Fibroblast of lung (primary cell): ENCODE data around the gene SERGEF.

Experiments
- EZH2 ChIP-seq: IDR thresholded peaks from 2 replicates; pipeline ENCODE4 v1.5.1; 2012; ENCODE audit warnings: low read length, control low read depth, mild to moderate bottlenecking; ENCODE audit errors: missing control alignments
- TF ChIP-seq, protein P1 (sequence below), 2 donors: IDR thresholded peaks in 1 of 2; conservative IDR thresholded peaks in 1 of 2; 1 replicate in 1 of 2; 2 replicates in 1 of 2; pipeline ENCODE4 v1.5.1; 2011 to 2012; ENCODE audit warnings: low read length in 2 of 2, control low read depth in 1 of 2, inconsistent platforms in 1 of 2, low read depth in 1 of 2, mild to moderate bottlenecking in 1 of 2

DNA sequence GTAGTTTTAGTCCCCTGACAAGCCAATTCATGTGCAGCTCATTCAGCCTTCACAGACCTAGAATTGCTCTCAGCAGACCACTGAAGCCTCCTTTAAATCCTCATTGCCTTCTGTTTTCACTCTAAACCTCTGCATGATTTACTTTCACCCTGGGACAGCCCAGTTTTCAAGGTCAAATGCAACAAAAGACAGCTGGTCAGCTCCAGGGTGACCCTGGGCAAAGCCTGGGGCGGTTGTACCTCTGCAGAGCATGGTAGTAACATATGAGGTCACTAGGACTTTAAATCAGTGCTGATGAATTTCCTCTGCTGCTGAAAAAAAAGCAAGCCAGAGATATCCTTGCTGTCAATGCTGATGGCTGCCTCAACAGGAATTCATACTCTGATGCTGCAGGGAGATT, 62.2 kb downstream of the SERGEF start:
- no peak for TF ChIP-seq EZH2
- TF ChIP-seq, protein P1, sequence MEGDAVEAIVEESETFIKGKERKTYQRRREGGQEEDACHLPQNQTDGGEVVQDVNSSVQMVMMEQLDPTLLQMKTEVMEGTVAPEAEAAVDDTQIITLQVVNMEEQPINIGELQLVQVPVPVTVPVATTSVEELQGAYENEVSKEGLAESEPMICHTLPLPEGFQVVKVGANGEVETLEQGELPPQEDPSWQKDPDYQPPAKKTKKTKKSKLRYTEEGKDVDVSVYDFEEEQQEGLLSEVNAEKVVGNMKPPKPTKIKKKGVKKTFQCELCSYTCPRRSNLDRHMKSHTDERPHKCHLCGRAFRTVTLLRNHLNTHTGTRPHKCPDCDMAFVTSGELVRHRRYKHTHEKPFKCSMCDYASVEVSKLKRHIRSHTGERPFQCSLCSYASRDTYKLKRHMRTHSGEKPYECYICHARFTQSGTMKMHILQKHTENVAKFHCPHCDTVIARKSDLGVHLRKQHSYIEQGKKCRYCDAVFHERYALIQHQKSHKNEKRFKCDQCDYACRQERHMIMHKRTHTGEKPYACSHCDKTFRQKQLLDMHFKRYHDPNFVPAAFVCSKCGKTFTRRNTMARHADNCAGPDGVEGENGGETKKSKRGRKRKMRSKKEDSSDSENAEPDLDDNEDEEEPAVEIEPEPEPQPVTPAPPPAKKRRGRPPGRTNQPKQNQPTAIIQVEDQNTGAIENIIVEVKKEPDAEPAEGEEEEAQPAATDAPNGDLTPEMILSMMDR (conservative IDR thresholded peaks at IDR 0.05 in 1 of 2, IDR thresholded peaks at IDR 0.05 in 1 of 2; ENCODE audit: low read depth in 1 of 2, low read length in 2 of 2): no peak
